SK-N-SH treated with all-trans-retinoic acid at 6 μM for 48 hours (cell line): ENCODE results near the gene WDR17.

Source experiments
- ATAC-seq: fragments of 200-7000 bp; cut with Tn5 transposase; 3 replicates; pipeline ENCODE4 v1.9.1; 2020; ENCODE audit warnings: mild to moderate bottlenecking, moderate library complexity
- ARNTL ChIP-seq: fragments of 450-650 bp; formaldehyde crosslinking; IDR thresholded peaks from 2 replicates; pipeline ENCODE4 v1.5.0; 2020; ENCODE audit warnings: low read depth, mild to moderate bottlenecking, moderate library complexity, borderline replicate concordance
- BACH2 ChIP-seq: fragments of 250-450 bp; sonication (Bioruptor Pico); IDR thresholded peaks from 2 replicates; pipeline ENCODE4 v1.9.0; 2021; ENCODE audit warnings: mild to moderate bottlenecking, borderline replicate concordance
- CSDC2 ChIP-seq: fragments of 250-450 bp; sonication (Bioruptor Pico); IDR thresholded peaks from 2 replicates; pipeline ENCODE4 v1.5.0; 2020; ENCODE audit warnings: mild to moderate bottlenecking, moderate library complexity
- ESRRG ChIP-seq: fragments of 250-450 bp; sonication (Bioruptor Pico); IDR thresholded peaks from 2 replicates; pipeline ENCODE4 v1.6.1; 2021; ENCODE audit warnings: mild to moderate bottlenecking
- GLIS3 ChIP-seq: fragments of 250-450 bp; sonication (Bioruptor Pico); IDR thresholded peaks from 2 replicates; pipeline ENCODE4 v1.5.0; 2020; ENCODE audit warnings: mild to moderate bottlenecking, moderate library complexity
- ISL1 ChIP-seq: fragments of 250-450 bp; sonication (Bioruptor Pico); IDR thresholded peaks from 2 replicates; pipeline ENCODE4 v2.1.2; 2022; ENCODE audit warnings: mild to moderate bottlenecking, moderate library complexity
- OSR1 ChIP-seq: fragments of 250-450 bp; sonication (Bioruptor Pico); IDR thresholded peaks from 2 replicates; pipeline ENCODE4 v1.8.0; 2022; ENCODE audit warnings: moderate library complexity, mild to moderate bottlenecking, inconsistent platforms
- PPARA ChIP-seq: fragments of 250-450 bp; sonication (Bioruptor Pico); IDR thresholded peaks from 2 replicates; pipeline ENCODE4 v1.5.0; 2020; ENCODE audit warnings: mild to moderate bottlenecking, borderline replicate concordance
- RARB ChIP-seq: fragments of 250-450 bp; sonication (Bioruptor Pico); IDR thresholded peaks from 2 replicates; pipeline ENCODE4 v1.8.0; 2021; ENCODE audit warnings: mild to moderate bottlenecking, moderate library complexity
- SNAI2 ChIP-seq: fragments of 250-450 bp; sonication (Bioruptor Pico); IDR thresholded peaks from 2 replicates; pipeline ENCODE4 v1.5.0; 2020; ENCODE audit warnings: mild to moderate bottlenecking, moderate library complexity
- TCF4 ChIP-seq: fragments of 250-450 bp; sonication (Bioruptor Pico); IDR thresholded peaks from 2 replicates; pipeline ENCODE4 v1.8.0; 2021; ENCODE audit warnings: mild to moderate bottlenecking, moderate library complexity, borderline replicate concordance
- TOX ChIP-seq: fragments of 250-450 bp; sonication (Bioruptor Pico); IDR thresholded peaks from 2 replicates; pipeline ENCODE4 v1.8.0; 2021; ENCODE audit warnings: mild to moderate bottlenecking, moderate library complexity, borderline replicate concordance
- ZC3H10 ChIP-seq: fragments of 250-450 bp; sonication (Bioruptor Pico); IDR thresholded peaks from 2 replicates; pipeline ENCODE4 v1.5.1; 2021; ENCODE audit warnings: mild to moderate bottlenecking, moderate library complexity
- ZFP3 ChIP-seq: fragments of 250-450 bp; sonication (Bioruptor Pico); IDR thresholded peaks from 2 replicates; pipeline ENCODE4 v1.5.0; 2020; ENCODE audit warnings: mild to moderate bottlenecking, moderate library complexity
- ZNF565 ChIP-seq: fragments of 450-650 bp; formaldehyde crosslinking; conservative IDR thresholded peaks from 2 replicates; pipeline ENCODE4 v1.5.0; 2020; ENCODE audit warnings: low read depth, mild to moderate bottlenecking, moderate library complexity
- ZNF70 ChIP-seq: fragments of 450-650 bp; formaldehyde crosslinking; IDR thresholded peaks from 2 replicates; pipeline ENCODE4 v1.5.0; 2020; ENCODE audit warnings: mild to moderate bottlenecking, moderate library complexity
- ZNF8 ChIP-seq: fragments of 450-650 bp; formaldehyde crosslinking; IDR thresholded peaks from 2 replicates; pipeline ENCODE4 v1.5.0; 2020; ENCODE audit warnings: mild to moderate bottlenecking, moderate library complexity
- TF ChIP-seq, protein P1 (sequence below): fragments of 250-450 bp; sonication (Bioruptor Pico); IDR thresholded peaks from 2 replicates; pipeline ENCODE4 v1.5.0; 2020; ENCODE audit warnings: mild to moderate bottlenecking, moderate library complexity
- TF ChIP-seq, protein P2 (sequence below): fragments of 250-450 bp; sonication (Bioruptor Pico); IDR thresholded peaks from 2 replicates; pipeline ENCODE4 v1.5.1; 2020; ENCODE audit warnings: low read depth, mild to moderate bottlenecking, moderate library complexity
- TF ChIP-seq, protein P3 (sequence below): fragments of 250-450 bp; sonication (Bioruptor Pico); IDR thresholded peaks from 2 replicates; pipeline ENCODE4 v1.8.0; 2021; ENCODE audit warnings: low read depth, mild to moderate bottlenecking, moderate library complexity, borderline replicate concordance
- TF ChIP-seq, protein P4 (sequence below): fragments of 250-450 bp; sonication (Bioruptor Pico); IDR thresholded peaks from 2 replicates; pipeline ENCODE4 v1.8.0; 2020; ENCODE audit warnings: mild to moderate bottlenecking, moderate library complexity, borderline replicate concordance
- TF ChIP-seq, protein P5 (sequence below): fragments of 250-450 bp; sonication (Bioruptor Pico); IDR thresholded peaks from 2 replicates; pipeline ENCODE4 v1.5.1; 2021; ENCODE audit warnings: mild to moderate bottlenecking, moderate library complexity

Gene WDR17

DNA sequence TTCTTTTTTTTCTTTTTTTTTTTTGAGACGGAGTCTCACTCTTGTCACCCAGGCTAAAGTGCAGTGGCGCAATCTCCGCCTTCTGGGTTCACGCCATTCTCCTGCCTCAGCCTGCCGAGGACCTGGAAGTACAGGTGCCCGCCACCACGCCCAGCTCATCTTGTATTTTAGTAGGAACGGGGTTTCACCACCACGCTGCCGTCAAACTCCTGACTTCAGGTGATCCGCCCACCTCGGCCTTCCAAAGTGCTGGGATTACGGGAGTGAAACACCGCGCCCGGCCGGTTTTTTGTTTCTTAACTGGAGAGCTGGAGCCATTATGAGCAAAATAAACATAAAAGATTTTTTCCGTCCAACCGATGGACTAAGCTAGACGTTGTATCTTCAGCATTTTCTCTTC is 1.9 kb upstream of the WDR17 start:
- TF ChIP-seq, protein P1, sequence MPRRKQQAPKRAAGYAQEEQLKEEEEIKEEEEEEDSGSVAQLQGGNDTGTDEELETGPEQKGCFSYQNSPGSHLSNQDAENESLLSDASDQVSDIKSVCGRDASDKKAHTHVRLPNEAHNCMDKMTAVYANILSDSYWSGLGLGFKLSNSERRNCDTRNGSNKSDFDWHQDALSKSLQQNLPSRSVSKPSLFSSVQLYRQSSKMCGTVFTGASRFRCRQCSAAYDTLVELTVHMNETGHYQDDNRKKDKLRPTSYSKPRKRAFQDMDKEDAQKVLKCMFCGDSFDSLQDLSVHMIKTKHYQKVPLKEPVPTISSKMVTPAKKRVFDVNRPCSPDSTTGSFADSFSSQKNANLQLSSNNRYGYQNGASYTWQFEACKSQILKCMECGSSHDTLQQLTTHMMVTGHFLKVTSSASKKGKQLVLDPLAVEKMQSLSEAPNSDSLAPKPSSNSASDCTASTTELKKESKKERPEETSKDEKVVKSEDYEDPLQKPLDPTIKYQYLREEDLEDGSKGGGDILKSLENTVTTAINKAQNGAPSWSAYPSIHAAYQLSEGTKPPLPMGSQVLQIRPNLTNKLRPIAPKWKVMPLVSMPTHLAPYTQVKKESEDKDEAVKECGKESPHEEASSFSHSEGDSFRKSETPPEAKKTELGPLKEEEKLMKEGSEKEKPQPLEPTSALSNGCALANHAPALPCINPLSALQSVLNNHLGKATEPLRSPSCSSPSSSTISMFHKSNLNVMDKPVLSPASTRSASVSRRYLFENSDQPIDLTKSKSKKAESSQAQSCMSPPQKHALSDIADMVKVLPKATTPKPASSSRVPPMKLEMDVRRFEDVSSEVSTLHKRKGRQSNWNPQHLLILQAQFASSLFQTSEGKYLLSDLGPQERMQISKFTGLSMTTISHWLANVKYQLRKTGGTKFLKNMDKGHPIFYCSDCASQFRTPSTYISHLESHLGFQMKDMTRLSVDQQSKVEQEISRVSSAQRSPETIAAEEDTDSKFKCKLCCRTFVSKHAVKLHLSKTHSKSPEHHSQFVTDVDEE, result no peak
- no peak for TF ChIP-seq PPARA (CRISPR knock-in tag)
- TF ChIP-seq, protein P2, sequence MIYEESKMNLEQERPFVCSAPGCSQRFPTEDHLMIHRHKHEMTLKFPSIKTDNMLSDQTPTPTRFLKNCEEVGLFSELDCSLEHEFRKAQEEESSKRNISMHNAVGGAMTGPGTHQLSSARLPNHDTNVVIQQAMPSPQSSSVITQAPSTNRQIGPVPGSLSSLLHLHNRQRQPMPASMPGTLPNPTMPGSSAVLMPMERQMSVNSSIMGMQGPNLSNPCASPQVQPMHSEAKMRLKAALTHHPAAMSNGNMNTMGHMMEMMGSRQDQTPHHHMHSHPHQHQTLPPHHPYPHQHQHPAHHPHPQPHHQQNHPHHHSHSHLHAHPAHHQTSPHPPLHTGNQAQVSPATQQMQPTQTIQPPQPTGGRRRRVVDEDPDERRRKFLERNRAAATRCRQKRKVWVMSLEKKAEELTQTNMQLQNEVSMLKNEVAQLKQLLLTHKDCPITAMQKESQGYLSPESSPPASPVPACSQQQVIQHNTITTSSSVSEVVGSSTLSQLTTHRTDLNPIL (CRISPR knock-in tag), result no peak
- TF ChIP-seq TCF4 (CRISPR knock-in tag), result no peak
- TF ChIP-seq, protein P3, sequence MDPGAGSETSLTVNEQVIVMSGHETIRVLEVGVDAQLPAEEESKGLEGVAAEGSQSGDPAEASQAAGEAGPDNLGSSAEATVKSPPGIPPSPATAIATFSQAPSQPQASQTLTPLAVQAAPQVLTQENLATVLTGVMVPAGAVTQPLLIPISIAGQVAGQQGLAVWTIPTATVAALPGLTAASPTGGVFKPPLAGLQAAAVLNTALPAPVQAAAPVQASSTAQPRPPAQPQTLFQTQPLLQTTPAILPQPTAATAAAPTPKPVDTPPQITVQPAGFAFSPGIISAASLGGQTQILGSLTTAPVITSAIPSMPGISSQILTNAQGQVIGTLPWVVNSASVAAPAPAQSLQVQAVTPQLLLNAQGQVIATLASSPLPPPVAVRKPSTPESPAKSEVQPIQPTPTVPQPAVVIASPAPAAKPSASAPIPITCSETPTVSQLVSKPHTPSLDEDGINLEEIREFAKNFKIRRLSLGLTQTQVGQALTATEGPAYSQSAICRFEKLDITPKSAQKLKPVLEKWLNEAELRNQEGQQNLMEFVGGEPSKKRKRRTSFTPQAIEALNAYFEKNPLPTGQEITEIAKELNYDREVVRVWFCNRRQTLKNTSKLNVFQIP (CRISPR knock-in tag), result no peak
- no peak for TF ChIP-seq ZC3H10
- no peak for TF ChIP-seq GLIS3 (CRISPR knock-in tag)
- TF ChIP-seq ISL1 (CRISPR knock-in tag), result no peak
- TF ChIP-seq SNAI2 (CRISPR knock-in tag), result no peak
- no peak for TF ChIP-seq ARNTL (CRISPR knock-in tag)
- no peak for TF ChIP-seq TOX (CRISPR knock-in tag)
- TF ChIP-seq ZNF70, result no peak
- TF ChIP-seq, protein P4, sequence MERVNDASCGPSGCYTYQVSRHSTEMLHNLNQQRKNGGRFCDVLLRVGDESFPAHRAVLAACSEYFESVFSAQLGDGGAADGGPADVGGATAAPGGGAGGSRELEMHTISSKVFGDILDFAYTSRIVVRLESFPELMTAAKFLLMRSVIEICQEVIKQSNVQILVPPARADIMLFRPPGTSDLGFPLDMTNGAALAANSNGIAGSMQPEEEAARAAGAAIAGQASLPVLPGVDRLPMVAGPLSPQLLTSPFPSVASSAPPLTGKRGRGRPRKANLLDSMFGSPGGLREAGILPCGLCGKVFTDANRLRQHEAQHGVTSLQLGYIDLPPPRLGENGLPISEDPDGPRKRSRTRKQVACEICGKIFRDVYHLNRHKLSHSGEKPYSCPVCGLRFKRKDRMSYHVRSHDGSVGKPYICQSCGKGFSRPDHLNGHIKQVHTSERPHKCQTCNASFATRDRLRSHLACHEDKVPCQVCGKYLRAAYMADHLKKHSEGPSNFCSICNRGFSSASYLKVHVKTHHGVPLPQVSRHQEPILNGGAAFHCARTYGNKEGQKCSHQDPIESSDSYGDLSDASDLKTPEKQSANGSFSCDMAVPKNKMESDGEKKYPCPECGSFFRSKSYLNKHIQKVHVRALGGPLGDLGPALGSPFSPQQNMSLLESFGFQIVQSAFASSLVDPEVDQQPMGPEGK (CRISPR knock-in tag), result no peak
- no peak for TF ChIP-seq CSDC2 (CRISPR knock-in tag)
- TF ChIP-seq ESRRG (CRISPR knock-in tag), result no peak
- TF ChIP-seq ZNF565 (CRISPR knock-in tag), result no peak
- no peak for TF ChIP-seq ZFP3
- no peak for ATAC-seq

DNA sequence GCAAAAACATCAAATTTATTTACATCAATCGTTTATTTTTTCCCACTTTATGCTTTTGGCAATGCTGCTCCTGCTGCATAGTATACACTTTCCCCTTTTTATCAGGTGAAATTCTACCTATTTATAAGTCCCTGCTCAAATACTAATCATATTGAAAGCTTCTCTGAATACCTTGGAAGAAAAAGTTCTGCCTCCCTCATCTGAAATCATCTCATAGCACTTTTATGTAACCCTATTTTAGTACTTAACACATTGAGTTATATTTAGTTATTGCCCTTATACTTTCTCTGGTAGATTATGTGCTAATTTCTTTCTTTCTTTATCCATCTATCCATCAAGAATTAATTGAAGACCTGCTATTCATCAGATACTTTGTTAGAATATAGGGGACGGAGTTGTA is 1.1 kb upstream of the WDR17 start:
- no peak for ATAC-seq
- TF ChIP-seq SNAI2 (CRISPR knock-in tag) (no peak), ISL1 (CRISPR knock-in tag) (no peak), OSR1 (CRISPR knock-in tag) (no peak), ZNF70 (no peak), ZC3H10 (no peak), RARB (CRISPR knock-in tag) (no peak), ESRRG (CRISPR knock-in tag) (no peak), BACH2 (CRISPR knock-in tag) (no peak), ZNF8 (CRISPR knock-in tag) (no peak), GLIS3 (CRISPR knock-in tag) (no peak), CSDC2 (CRISPR knock-in tag) (no peak)
- TF ChIP-seq, protein P5, sequence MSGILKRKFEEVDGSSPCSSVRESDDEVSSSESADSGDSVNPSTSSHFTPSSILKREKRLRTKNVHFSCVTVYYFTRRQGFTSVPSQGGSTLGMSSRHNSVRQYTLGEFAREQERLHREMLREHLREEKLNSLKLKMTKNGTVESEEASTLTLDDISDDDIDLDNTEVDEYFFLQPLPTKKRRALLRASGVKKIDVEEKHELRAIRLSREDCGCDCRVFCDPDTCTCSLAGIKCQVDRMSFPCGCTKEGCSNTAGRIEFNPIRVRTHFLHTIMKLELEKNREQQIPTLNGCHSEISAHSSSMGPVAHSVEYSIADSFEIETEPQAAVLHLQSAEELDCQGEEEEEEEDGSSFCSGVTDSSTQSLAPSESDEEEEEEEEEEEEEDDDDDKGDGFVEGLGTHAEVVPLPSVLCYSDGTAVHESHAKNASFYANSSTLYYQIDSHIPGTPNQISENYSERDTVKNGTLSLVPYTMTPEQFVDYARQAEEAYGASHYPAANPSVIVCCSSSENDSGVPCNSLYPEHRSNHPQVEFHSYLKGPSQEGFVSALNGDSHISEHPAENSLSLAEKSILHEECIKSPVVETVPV (CRISPR knock-in tag), result no peak
- TF ChIP-seq, protein P4 (CRISPR knock-in tag), result no peak
